GM23248 (cell line): ENCODE results near the gene TTI1. TPM values are rescaled to one million over a fixed set of nuclear protein-coding genes. Genes with fewer than 3 reads are reported as not detected.

Experiments
- DNase-seq: peaks from one replicate; pipeline ENCODE4 v3.0.0-alpha.2; 2015
- H2AFZ ChIP-seq: fragments of 200-600 bp; sonication (generic); 2 replicates; pipeline ENCODE4 v1.6.1; 2016; ENCODE audit warnings: antibody characterized with exemption
- H3F3A ChIP-seq: fragments of 200-600 bp; sonication (generic); 2 replicates; pipeline ENCODE4 v1.6.1; 2016; ENCODE audit warnings: mild to moderate bottlenecking, antibody characterized with exemption, mixed run types; ENCODE audit not compliant: insufficient read depth
- H3K27ac ChIP-seq: fragments of 200-600 bp; sonication (generic); 2 replicates; pipeline ENCODE4 v1.5.1; 2016; ENCODE audit warnings: mild to moderate bottlenecking
- H3K27me3 ChIP-seq: fragments of 200-600 bp; sonication (generic); replicated peaks from 2 replicates; pipeline ENCODE4 v1.6.1; 2016; ENCODE audit warnings: mild to moderate bottlenecking; ENCODE audit not compliant: insufficient read depth
- H3K36me3 ChIP-seq: fragments of 200-600 bp; sonication (generic); 2 replicates; pipeline ENCODE4 v1.6.1; 2016; ENCODE audit warnings: low read depth, mild to moderate bottlenecking
- H3K4me1 ChIP-seq: fragments of 200-600 bp; sonication (generic); 2 replicates; pipeline ENCODE4 v1.6.1; 2016; ENCODE audit warnings: mild to moderate bottlenecking; ENCODE audit not compliant: insufficient read depth
- H3K4me2 ChIP-seq: fragments of 200-600 bp; sonication (generic); one replicate; pipeline ENCODE4 v1.6.1; 2016; ENCODE audit warnings: mild to moderate bottlenecking; ENCODE audit not compliant: unreplicated experiment
- H3K4me3 ChIP-seq: fragments of 200-600 bp; sonication (generic); 2 replicates; pipeline ENCODE4 v1.5.1; 2016; ENCODE audit warnings: mild to moderate bottlenecking
- H3K79me2 ChIP-seq: fragments of 200-600 bp; sonication (generic); 2 replicates; pipeline ENCODE4 v1.6.1; 2016; ENCODE audit warnings: mild to moderate bottlenecking; ENCODE audit not compliant: insufficient read depth
- H3K9ac ChIP-seq: fragments of 200-600 bp; sonication (generic); 2 replicates; pipeline ENCODE4 v1.6.1; 2016; ENCODE audit warnings: mild to moderate bottlenecking
- H3K9me2 ChIP-seq: fragments of 200-600 bp; sonication (generic); 2 replicates; pipeline ENCODE4 v1.6.1; 2016; ENCODE audit warnings: mixed run types, mild to moderate bottlenecking, moderate library complexity; ENCODE audit not compliant: insufficient read depth
- H3K9me3 ChIP-seq: fragments of 200-600 bp; sonication (generic); one replicate; pipeline ENCODE4 v1.6.1; 2017; ENCODE audit warnings: low read depth
- H4K20me1 ChIP-seq: fragments of 200-600 bp; sonication (generic); 2 replicates; pipeline ENCODE4 v1.6.0; 2016; ENCODE audit not compliant: insufficient read depth
- EZH2 ChIP-seq: fragments of 200-600 bp; sonication (generic); IDR thresholded peaks from 2 replicates; pipeline ENCODE4 v1.6.1; 2018; ENCODE audit warnings: antibody characterized with exemption, mild to moderate bottlenecking; ENCODE audit not compliant: insufficient read depth, poor library complexity, severe bottlenecking
- EZH2phosphoT487 ChIP-seq: fragments of 200-600 bp; sonication (generic); IDR thresholded peaks from 2 replicates; pipeline ENCODE4 v1.6.1; 2018; ENCODE audit warnings: antibody characterized with exemption, moderate library complexity, mild to moderate bottlenecking, low read depth; ENCODE audit not compliant: insufficient read depth
- WGBS, 2 experiments: methylation state at CpG; one replicate each; pipeline ENCODE4 v1.1.6; 2015 to 2017; ENCODE audit warnings: low lambda C conversion rate in 2 of 2, low coverage in 1 of 2; ENCODE audit errors: missing lambda C conversion rate in 2 of 2; 5-methylcytosine and 5-hydroxymethylcytosine counted together
- in situ Hi-C: fragments of 300-500 bp; cut with MboI; formaldehyde crosslinking; loops from 2 replicates; pipeline ENCODE4 v1.15.0; 2020
- polyA plus RNA-seq: library from polyadenylated mRNA; unstranded; fragments of >200 nt; fragmentation: Nextera tagmentation; extraction: Ambion mirVana; gene quantifications from 2 replicates; pipeline ENCODE4 v1.2.1, GENCODE V29; 2016
- total RNA-seq: library from RNA; depleted of rRNA; stranded (reverse); fragments of >200 nt; shearing (Covaris generic); gene quantifications from 2 replicates; pipeline ENCODE4 v1.2.3, GENCODE V29; 2014

TTI1 gene
- total and polyA plus RNA-seq, 2 experiments from 2014 or later, result 12.1 to 12.2 TPM

- TF ChIP-seq EZH2 (no peak), EZH2phosphoT487 (no peak)
- Histone ChIP-seq H3K9me2 (no peaks in the 10 kb centered on the region), H2AFZ (no peak overlapping the region), H3F3A (no peaks in the 10 kb centered on the region), H3K4me3 (no peak overlapping the region), H3K79me2 (no peaks in the 10 kb centered on the region), H3K27me3 (peaks cover 25% of the 10 kb centered on the region), H3K36me3 (no peaks in the 10 kb centered on the region), H3K9me3 (no peaks in the 10 kb centered on the region), H3K9ac (no peak overlapping the region), H3K4me2 (no peak overlapping the region), H3K4me1 (no peaks in the 10 kb centered on the region), H4K20me1 (no peaks in the 10 kb centered on the region), H3K27ac (no peak overlapping the region)
- in situ Hi-C loops, result no loop called here
- DNase-seq, result no peak
- 73 to 77% methylated on average over 14 of the region's 14 CpGs for WGBS, 2 experiments
Measured at GRCh38 chr20:37954626-37955025, 78.6 kb downstream of the TTI1 start.

GRCh38 chr20:37954190-37954589 is 79.1 kb downstream of the TTI1 start:
- DNase-seq, result no peak
- Histone ChIP-seq H3K9me2 (no peaks in the 10 kb centered on the region), H3K4me1 (no peaks in the 10 kb centered on the region), H3K79me2 (no peaks in the 10 kb centered on the region), H3K4me3 (no peak overlapping the region), H3K36me3 (no peaks in the 10 kb centered on the region), H3K27ac (no peak overlapping the region), H2AFZ (no peak overlapping the region), H4K20me1 (no peaks in the 10 kb centered on the region), H3K9ac (no peak overlapping the region), H3F3A (no peaks in the 10 kb centered on the region), H3K9me3 (no peaks in the 10 kb centered on the region), H3K27me3 (peaks cover 20% of the 10 kb centered on the region), H3K4me2 (no peak overlapping the region)
- WGBS, 2 experiments, result 76 to 78% methylated on average over 5 of the region's 5 CpGs
- no peak for TF ChIP-seq EZH2phosphoT487
- TF ChIP-seq EZH2, result no peak
- in situ Hi-C loops, result no loop called here

GRCh38 chr20:37948956-37949355 is 84.3 kb downstream of the TTI1 start:
- H3K36me3 ChIP-seq, result no peaks in the 10 kb centered on the region
- 57 to 64% methylated on average over 11 of the region's 11 CpGs for WGBS, 2 experiments
- H3K9ac ChIP-seq, result no peak overlapping the region
- no peaks in the 10 kb centered on the region for H3K4me1 ChIP-seq
- TF ChIP-seq EZH2phosphoT487, result no peak
- no peak for TF ChIP-seq EZH2
- H3K79me2 ChIP-seq, result no peaks in the 10 kb centered on the region
- no peak overlapping the region for H3K4me2 ChIP-seq
- H3K9me3 ChIP-seq, result no peaks in the 10 kb centered on the region
- H3K9me2 ChIP-seq, result no peaks in the 10 kb centered on the region
- no peaks in the 10 kb centered on the region for H3F3A ChIP-seq
- no peak for DNase-seq
- in situ Hi-C loops, result no loop called here
- no peaks in the 10 kb centered on the region for H4K20me1 ChIP-seq
- H3K27ac ChIP-seq, result no peak overlapping the region
- H2AFZ ChIP-seq, result no peak overlapping the region
- peaks cover 4% of the 10 kb centered on the region for H3K27me3 ChIP-seq
- H3K4me3 ChIP-seq, result no peak overlapping the region

- in situ Hi-C loops, result no loop called here
- no peak overlapping the region for H3K27ac ChIP-seq
- DNase-seq, result no peak
- H3K9me3 ChIP-seq, result no peaks in the 10 kb centered on the region
- H3K4me3 ChIP-seq, result no peak overlapping the region
- H2AFZ ChIP-seq, result no peak overlapping the region
- 60 to 64% methylated on average over 6 of the region's 6 CpGs for WGBS, 2 experiments
- peaks cover 4% of the 10 kb centered on the region for H3K27me3 ChIP-seq
- no peaks in the 10 kb centered on the region for H4K20me1 ChIP-seq
- no peaks in the 10 kb centered on the region for H3F3A ChIP-seq
- no peak for TF ChIP-seq EZH2phosphoT487
- TF ChIP-seq EZH2, result no peak
- no peaks in the 10 kb centered on the region for H3K79me2 ChIP-seq
- no peak overlapping the region for H3K9ac ChIP-seq
- H3K36me3 ChIP-seq, result no peaks in the 10 kb centered on the region
- H3K9me2 ChIP-seq, result no peaks in the 10 kb centered on the region
- no peaks in the 10 kb centered on the region for H3K4me1 ChIP-seq
- H3K4me2 ChIP-seq, result no peak overlapping the region
Measured at GRCh38 chr20:37947943-37948342, 85.3 kb downstream of the TTI1 start.

- no peaks in the 10 kb centered on the region for H3F3A ChIP-seq
- no peaks in the 10 kb centered on the region for H3K4me1 ChIP-seq
- no peak overlapping the region for H3K9ac ChIP-seq
- H4K20me1 ChIP-seq, result no peaks in the 10 kb centered on the region
- H3K9me2 ChIP-seq, result no peaks in the 10 kb centered on the region
- no peak overlapping the region for H3K4me3 ChIP-seq
- in situ Hi-C loops, result no loop called here
- no peaks in the 10 kb centered on the region for H3K9me3 ChIP-seq
- no peak for TF ChIP-seq EZH2
- TF ChIP-seq EZH2phosphoT487, result no peak
- peaks cover 4% of the 10 kb centered on the region for H3K27me3 ChIP-seq
- no peak overlapping the region for H2AFZ ChIP-seq
- H3K79me2 ChIP-seq, result no peaks in the 10 kb centered on the region
- no peaks in the 10 kb centered on the region for H3K36me3 ChIP-seq
- 56 to 70% methylated on average over 5 of the region's 5 CpGs for WGBS, 2 experiments
- no peak for DNase-seq
- H3K27ac ChIP-seq, result no peak overlapping the region
- H3K4me2 ChIP-seq, result no peak overlapping the region
Measured at GRCh38 chr20:37946946-37947345, 86.3 kb downstream of the TTI1 start.
